Posterior cingulate gyrus (tissue), 11 donors: Measurements from ENCODE around the gene BBLN.
"Not testable (repeated sequence)": the region's sequence is repeated elsewhere in the genome, so short reads cannot be mapped to it uniquely, and the experiment has no call there.

Source experiments
- DNase-seq, 10 donors: peaks; one replicate each; pipeline versions ENCODE4 v3.0.0 to v3.0.0-alpha.2; 2020 to 2021; ENCODE audit warnings: mixed read lengths in 3 of 10
- intact Hi-C: fragments of 100-400 bp; cut with DNase I; formaldehyde crosslinking; loops from one replicate; pipeline ENCODE4 v1.15.1; 2023

Gene BBLN

GRCh38 chr9:128123451-128124080, 36.5 kb upstream of the BBLN start:
- peak in 4 of 10 donors; percentile 22 to 71 (median 56) for DNase-seq
- intact Hi-C loops = loop anchor here (10.0 kb wide), 1 partner anchor 179 kb away; no protein-coding TSS in a partner anchor

DNA sequence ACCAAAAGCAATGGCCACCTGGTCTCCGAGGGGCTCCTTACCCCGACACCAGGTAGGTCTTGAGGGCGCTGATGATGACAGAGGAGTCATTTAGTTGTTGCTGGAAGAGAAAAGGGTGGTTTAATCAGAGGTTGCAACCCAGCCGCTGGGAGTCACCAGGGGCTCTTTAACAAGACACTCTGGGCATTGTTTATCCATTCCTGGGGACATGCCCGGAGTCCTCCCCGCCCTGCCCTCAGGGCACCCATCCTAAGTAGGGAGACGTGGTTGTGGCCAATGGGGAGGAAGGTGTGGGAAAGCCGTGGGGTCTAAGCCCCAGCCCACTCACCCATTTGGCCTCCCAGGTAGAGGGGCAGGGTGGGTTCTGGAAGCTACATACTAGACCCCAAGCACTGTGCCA, 35.6 kb upstream of the BBLN start:
- intact Hi-C loops = loop anchor here (10.0 kb wide), 1 partner anchor 180 kb away; no protein-coding TSS in a partner anchor
- DNase-seq = peak in 3 of 10 donors; percentile 3 to 39 (median 31)

DNA sequence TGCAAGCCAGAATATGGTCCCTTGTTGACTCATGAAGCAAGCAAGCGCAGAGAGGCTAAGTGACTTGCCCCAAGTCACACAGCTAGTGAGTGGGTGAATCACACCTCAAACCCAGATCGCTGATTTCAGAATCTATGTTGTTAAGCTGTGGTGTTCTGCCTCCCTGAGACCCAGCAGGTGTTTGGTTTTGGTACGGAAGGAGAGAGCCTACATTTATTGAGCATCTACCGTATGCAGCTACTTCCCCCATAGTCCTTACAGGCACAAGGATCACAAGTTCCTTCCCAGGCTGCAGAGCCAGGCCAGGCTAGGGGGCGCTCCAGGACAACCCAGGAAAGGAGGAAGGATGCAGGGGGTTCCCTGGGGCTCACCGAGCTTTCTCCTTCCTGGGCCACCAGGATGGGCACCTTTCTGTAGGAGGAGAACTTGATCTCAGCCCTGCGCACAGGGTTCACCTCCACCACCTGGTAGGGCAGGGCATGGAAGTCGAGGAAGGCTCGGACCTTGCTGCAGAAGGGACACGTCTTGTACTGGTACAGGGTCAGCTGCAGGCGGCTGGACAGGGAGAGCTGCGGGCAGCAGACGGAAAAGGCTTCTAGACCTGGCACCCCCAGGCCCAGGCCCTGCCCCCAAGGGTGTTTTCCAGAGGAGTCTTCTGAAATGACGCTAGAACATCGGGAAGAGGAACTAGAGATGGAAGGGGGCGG, 35.0 kb upstream of the BBLN start:
- peak in 9 of 10 donors; percentile 49 to 92 (median 66) for DNase-seq
- intact Hi-C loops = loop anchor here (10.0 kb wide), 1 partner anchor 180 kb away; no protein-coding TSS in a partner anchor

DNA sequence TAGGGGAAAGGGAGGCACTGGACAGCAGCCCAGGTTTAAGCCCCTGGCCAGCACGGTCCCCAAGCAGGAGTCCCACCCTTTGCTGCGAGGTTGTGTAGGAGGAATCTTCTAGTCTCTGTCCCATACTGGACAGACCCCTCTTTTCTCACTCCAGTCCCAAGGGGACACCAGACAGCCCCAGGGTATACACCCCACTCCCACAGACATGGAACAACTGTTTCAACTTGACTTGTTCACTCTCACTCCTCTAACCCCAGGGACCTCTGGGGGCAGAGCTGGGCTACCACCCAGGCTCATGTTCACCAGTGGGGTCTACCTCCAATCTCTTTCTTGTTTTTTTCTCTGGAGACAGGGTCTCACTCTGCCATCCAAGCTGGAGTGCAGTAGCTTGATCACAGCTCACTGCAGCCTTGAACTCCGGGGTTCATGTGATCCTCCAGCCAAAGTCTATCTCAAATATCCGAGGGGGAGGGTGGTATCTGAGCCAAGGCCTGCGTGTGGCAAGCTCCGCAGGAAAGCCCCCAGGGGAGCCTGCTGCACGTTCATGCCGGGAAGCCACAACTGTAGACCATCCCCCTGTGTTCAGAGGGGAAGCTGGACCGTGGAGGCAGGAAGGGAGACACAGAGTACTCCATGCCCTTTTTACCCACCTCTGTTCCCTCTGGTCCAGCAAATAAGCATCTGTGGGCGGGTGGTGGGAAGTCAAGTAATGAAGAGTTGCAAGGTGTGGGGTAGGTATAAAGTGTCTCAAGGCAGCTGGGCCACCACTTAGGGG, 34.3 kb upstream of the BBLN start:
- DNase-seq = peak in 4 of 10 donors; percentile 1 to 64 (median 51)
- intact Hi-C loops = loop anchor here (10.0 kb wide), 1 partner anchor 181 kb away; no protein-coding TSS in a partner anchor

DNA sequence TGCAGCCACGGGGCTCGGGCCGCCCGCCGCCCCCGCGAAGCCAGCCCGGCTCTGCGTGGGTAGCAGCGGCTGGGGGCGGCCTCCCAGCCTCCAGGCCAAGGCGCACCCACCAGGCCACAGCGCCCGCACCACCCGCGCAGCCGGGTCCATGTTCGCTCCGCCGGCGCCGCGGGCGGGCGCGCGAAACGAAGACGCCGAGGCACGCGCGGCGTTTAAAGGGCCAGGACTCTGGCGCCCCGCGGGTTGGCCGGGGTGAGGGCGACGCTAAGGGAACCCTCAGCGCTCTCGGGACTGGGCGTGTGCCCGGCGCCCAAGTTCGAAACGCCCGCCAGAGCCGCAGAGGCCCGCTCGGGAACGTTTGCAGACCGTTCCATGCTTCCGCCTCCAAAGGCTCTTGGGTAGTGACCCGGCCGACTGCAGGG, 32.5 kb upstream of the BBLN start, which contains the start of gene PTGES2:
Gene PTGES2, minus strand, starts transcription at position 162 of the 422 bp plus-strand sequence. Its CDS starts 12 bp downstream, at position 150.
- peak; percentile 74 to 98 (median 83) for DNase-seq
- intact Hi-C loops = loop anchor here (10.0 kb wide), 1 partner anchor 183 kb away; no protein-coding TSS in a partner anchor

GRCh38 chr9:128127990-128128835, 31.9 kb upstream of the BBLN start:
- intact Hi-C loops = loop anchor here (10.0 kb wide), 1 partner anchor 183 kb away; no protein-coding TSS in a partner anchor
- peak; percentile 74 to 97 (median 85) for DNase-seq

GRCh38 chr9:128128836-128129590, 31.1 kb upstream of the BBLN start:
- peak in 4 of 10 donors; percentile 27 to 88 (median 76) for DNase-seq
- intact Hi-C loops = loop anchor here (10.0 kb wide), 1 partner anchor 184 kb away; no protein-coding TSS in a partner anchor

GRCh38 chr9:128129976-128130590, 30.0 kb upstream of the BBLN start:
- DNase-seq = peak; percentile 37 to 94 (median 69)
- intact Hi-C loops = loop anchor here (10.0 kb wide), 1 partner anchor 185 kb away; no protein-coding TSS in a partner anchor

DNA sequence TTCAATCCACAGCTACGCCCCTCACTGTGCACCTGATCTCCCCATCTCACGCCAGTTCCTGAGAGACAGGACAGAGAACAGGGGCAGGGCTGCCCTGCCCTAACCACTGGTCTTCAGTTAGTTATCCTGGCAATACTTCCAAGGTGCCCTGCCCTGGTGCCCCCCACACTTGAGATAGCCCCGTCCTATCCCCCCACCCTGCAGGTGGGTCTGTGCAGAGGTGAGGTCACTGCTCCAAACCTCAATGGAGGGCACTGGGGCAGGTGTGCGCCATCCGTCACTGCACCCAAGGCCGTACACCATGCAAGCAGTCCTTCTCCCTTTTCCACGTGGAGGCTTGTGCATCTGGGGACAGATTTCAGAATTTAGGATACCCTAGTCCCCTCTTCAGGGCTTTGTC, 29.4 kb upstream of the BBLN start:
- peak in 4 of 10 donors; percentile 2 to 60 (median 27) for DNase-seq
- intact Hi-C loops = not testable (repeated sequence)

DNA sequence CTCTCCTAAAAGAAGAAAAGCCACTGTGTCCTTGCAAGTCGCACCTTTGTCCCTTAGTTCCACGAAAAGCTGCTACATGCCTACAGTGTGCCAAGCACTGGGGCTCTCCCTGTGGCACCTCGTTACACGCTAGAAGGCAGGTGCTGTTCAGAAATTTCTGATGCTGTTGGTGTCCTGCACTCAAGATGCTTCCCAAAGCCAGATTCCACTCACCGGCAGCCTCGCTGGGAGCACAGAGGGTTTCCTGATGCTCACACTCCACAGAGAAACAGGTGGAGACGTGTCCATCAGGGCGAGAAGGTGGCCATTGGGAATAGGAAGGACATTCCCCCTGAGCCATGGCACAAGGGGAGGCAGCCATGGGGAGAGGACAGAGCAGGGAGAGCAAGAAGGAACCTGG, 28.7 kb upstream of the BBLN start:
- intact Hi-C loops = not testable (repeated sequence)
- DNase-seq = peak in 5 of 10 donors; percentile 2 to 46 (median 17)

GRCh38 chr9:128132139-128132538, 27.9 kb upstream of the BBLN start:
- peak in 6 of 10 donors; percentile 29 to 93 (median 55) for DNase-seq
- intact Hi-C loops = not testable (repeated sequence)

GRCh38 chr9:128135561-128135960, 24.5 kb upstream of the BBLN start:
- DNase-seq = peak in 4 of 10 donors; percentile 4 to 67 (median 16)
- intact Hi-C loops = not testable (repeated sequence)

- intact Hi-C loops = no loop called here
- peak in 4 of 10 donors; percentile 1 to 54 (median 28) for DNase-seq
These were observed 23.0 kb upstream of the BBLN start for GRCh38 chr9:128136816-128137793.

GRCh38 chr9:128138001-128138400, 22.1 kb upstream of the BBLN start:
- peak in 3 of 10 donors; percentile 8 to 19 (median 11) for DNase-seq

DNA sequence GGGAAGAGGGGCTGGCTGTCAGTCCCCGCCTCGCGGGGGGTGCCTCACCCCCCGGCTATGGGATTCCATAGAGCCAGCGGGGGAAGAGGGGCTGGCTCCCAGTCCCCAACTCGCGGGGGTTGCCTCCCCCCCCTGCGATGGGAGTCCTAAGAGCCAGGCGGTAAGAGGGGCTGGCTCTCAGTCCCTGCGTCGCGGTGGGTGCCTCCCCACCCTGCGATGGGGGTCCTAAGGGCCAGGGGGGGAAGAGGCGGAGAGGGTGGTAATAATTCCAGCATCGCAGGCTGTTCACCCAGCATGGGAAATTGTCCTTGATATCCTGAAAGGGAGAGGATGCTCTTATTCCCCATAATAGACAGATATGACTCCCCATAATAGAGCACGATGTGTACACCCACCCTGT, 20.4 kb upstream of the BBLN start:
- DNase-seq = peak in 3 of 10 donors; percentile 1 to 16 (median 1)

More at GRCh38 chr9:128138001-128138400, 22.1 kb upstream of the BBLN start:
- intact Hi-C loops = no loop called here

DNA sequence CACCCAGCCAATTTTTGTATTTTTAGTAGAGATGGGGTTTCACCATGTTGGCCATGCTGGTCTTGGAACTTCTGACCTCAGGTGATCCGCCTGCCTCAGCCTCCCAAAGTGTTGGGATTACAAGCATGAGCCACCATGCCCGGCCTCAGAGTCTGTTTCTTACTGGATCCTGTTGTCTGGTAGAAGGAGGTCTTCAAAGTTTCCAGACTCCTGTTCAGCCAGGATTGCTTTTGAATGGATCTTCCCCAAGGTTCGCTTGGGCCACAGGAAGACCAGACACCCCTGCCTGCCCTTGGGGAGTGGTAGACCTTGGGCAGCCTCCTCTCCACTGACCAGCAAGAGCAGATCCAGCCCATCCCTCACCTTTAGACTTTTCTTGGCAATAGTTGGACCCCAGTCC, 18.5 kb upstream of the BBLN start:
- intact Hi-C loops = no loop called here

More for the DNA sequence above, 20.4 kb upstream of the BBLN start:
- intact Hi-C loops = no loop called here

DNA sequence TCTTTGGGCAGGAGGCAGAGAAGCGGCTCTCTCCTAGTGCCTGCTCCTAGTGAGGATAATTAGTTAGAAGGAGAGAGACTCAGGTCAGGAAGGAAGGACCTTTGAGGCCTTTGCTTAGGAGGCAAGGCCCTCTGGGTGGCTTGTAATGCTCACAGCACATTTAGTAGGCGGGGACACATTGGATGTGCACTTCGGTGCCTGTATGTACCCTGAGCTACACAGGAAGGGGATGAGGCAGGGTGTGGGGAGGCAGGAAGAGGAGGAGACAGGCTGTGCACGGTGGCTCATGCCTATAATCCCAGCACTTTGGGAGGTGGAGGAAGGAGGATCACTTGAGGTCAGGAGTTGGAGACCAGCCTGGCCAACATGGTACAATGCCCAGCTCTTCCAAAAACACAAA, 18.0 kb upstream of the BBLN start:
- DNase-seq = peak in 3 of 10 donors; percentile 3 to 65 (median 8)
- intact Hi-C loops = no loop called here

More for the DNA sequence above, 18.5 kb upstream of the BBLN start:
- DNase-seq = peak in 3 of 10 donors; percentile 4 to 39 (median 35)
